Activated B cell treated with CpG ODN at 0.5 μM for 24 hours (primary cell): ENCODE results near the gene OVAAL. TPM values are rescaled to one million over a fixed set of nuclear protein-coding genes. Genes with fewer than 3 reads are reported as not detected.

Source experiments
- ATAC-seq: fragments of 200-7000 bp; cut with Tn5 transposase; one replicate; pipeline ENCODE4 v1.10.0; 2021; ENCODE audit warnings: low read depth, mild to moderate bottlenecking, moderate library complexity
- CTCF ChIA-PET: fragments of 350-600 bp; sonication (Branson Sonifier 250); formaldehyde crosslinking; loops from one replicate; lab custom pipeline; 2021; ENCODE audit warnings: antibody characterized with exemption; lab: Charles Lee
- POLR2A ChIA-PET: fragments of 350-600 bp; sonication (Branson Sonifier 250); formaldehyde crosslinking; loops from one replicate; lab custom pipeline; 2021; ENCODE audit warnings: antibody characterized with exemption; lab: Charles Lee
- DNase-seq: peaks from one replicate; pipeline ENCODE4 v3.0.0; 2022
- H3K27ac Mint-ChIP-seq: one replicate; pipeline ENCODE4 v1.8.0; 2020; ENCODE audit warnings: mixed read lengths
- H3K27me3 Mint-ChIP-seq: one replicate; pipeline ENCODE4 v1.8.0; 2021; ENCODE audit warnings: mixed read lengths
- H3K36me3 Mint-ChIP-seq: one replicate; pipeline ENCODE4 v1.8.0; 2021; ENCODE audit warnings: low read depth, mixed read lengths
- H3K4me1 Mint-ChIP-seq: one replicate; pipeline ENCODE4 v1.8.0; 2021; ENCODE audit warnings: mixed read lengths
- H3K4me3 Mint-ChIP-seq: one replicate; pipeline ENCODE4 v1.8.0; 2020; ENCODE audit warnings: mild to moderate bottlenecking, mixed read lengths
- H3K9me3 Mint-ChIP-seq: one replicate; pipeline ENCODE4 v1.8.0; 2020; ENCODE audit warnings: mixed read lengths
- CTCF ChIP-seq: fragments of 200-600 bp; IDR thresholded peaks from one replicate; pipeline ENCODE4 v1.8.0; 2022; ENCODE audit warnings: antibody characterized with exemption, mild to moderate bottlenecking
- intact Hi-C: fragments of 100-400 bp; cut with micrococcal nuclease; formaldehyde crosslinking; loops from one replicate; pipeline ENCODE4 v1.15.1; 2024
- total RNA-seq: library from RNA; stranded (reverse); gene quantifications from 2 replicates; pipeline ENCODE4 v1.2.3, GENCODE V29; 2022

OVAAL gene
- total RNA-seq, 1 donor from 2014 or later: not detected

- CTCF ChIA-PET: interaction anchor here (2.5 kb wide), 1 partner anchor 342 kb away, joined by 13 read pairs; no protein-coding TSS in a partner anchor
- no peaks in the 10 kb centered on the region for H3K36me3 Mint-ChIP-seq
- POLR2A ChIA-PET: no interaction called here
- TF ChIP-seq CTCF: no peak
- H3K27ac Mint-ChIP-seq: no peak overlapping the region
- peaks cover 4% of the 10 kb centered on the region for H3K4me1 Mint-ChIP-seq
- intact Hi-C loops: loop anchor here (5.0 kb wide), 1 partner anchor 562 kb away; no protein-coding TSS in a partner anchor
- ATAC-seq (no peak), DNase-seq (no peak)
- H3K4me3 Mint-ChIP-seq: no peak overlapping the region
- no peaks in the 10 kb centered on the region for H3K9me3 Mint-ChIP-seq
- no peaks in the 10 kb centered on the region for H3K27me3 Mint-ChIP-seq
These were observed 38.9 kb upstream of the OVAAL start for GRCh38 chr1:180519846-180520245.

GRCh38 chr1:180521474-180522212 lies 37.1 kb upstream of the OVAAL start:
- Mint-ChIP-seq H3K4me1 (peaks cover 13% of the 10 kb centered on the region), H3K27ac (no peak overlapping the region), H3K36me3 (no peaks in the 10 kb centered on the region), H3K9me3 (no peaks in the 10 kb centered on the region), H3K27me3 (no peaks in the 10 kb centered on the region), H3K4me3 (no peak overlapping the region)
- intact Hi-C loops: no loop called here
- ChIA-PET CTCF (no interaction called here), POLR2A (no interaction called here)
- ATAC-seq (no peak), DNase-seq (no peak)
- no peak for TF ChIP-seq CTCF

GRCh38 chr1:180522213-180522515 lies 36.6 kb upstream of the OVAAL start:
- Mint-ChIP-seq H3K9me3 (no peaks in the 10 kb centered on the region), H3K27me3 (no peaks in the 10 kb centered on the region), H3K4me1 (peaks cover 13% of the 10 kb centered on the region), H3K4me3 (no peak overlapping the region), H3K27ac (no peak overlapping the region), H3K36me3 (no peaks in the 10 kb centered on the region)
- ATAC-seq: no peak
- intact Hi-C loops: no loop called here
- no peak for DNase-seq
- ChIA-PET CTCF (no interaction called here), POLR2A (no interaction called here)
- no peak for TF ChIP-seq CTCF

GRCh38 chr1:180524160-180524914 lies 34.4 kb upstream of the OVAAL start:
- ChIA-PET CTCF (no interaction called here), POLR2A (no interaction called here)
- ATAC-seq (no peak), DNase-seq (no peak)
- Mint-ChIP-seq H3K4me3 (no peak overlapping the region), H3K27me3 (no peaks in the 10 kb centered on the region), H3K36me3 (no peaks in the 10 kb centered on the region), H3K27ac (no peak overlapping the region), H3K9me3 (no peaks in the 10 kb centered on the region), H3K4me1 (peaks cover 13% of the 10 kb centered on the region)
- intact Hi-C loops: no loop called here
- TF ChIP-seq CTCF: no peak

GRCh38 chr1:180524915-180525714 lies 33.6 kb upstream of the OVAAL start:
- Mint-ChIP-seq H3K4me1 (peaks cover 13% of the 10 kb centered on the region), H3K4me3 (peak overlapping the region; percentile 2), H3K27ac (no peak overlapping the region), H3K36me3 (no peaks in the 10 kb centered on the region), H3K9me3 (no peaks in the 10 kb centered on the region), H3K27me3 (no peaks in the 10 kb centered on the region)
- POLR2A ChIA-PET: no interaction called here
- CTCF ChIA-PET: interaction anchor here (0.9 kb wide), 1 partner anchor 337 kb away, joined by 3 read pairs; no protein-coding TSS in a partner anchor
- intact Hi-C loops: no loop called here
- TF ChIP-seq CTCF: no peak
- ATAC-seq (no peak), DNase-seq (no peak)
